ENCODE measurements around the gene MLANA.
A peak's percentile ranks its signal among the peaks of the same experiment; 100 is the strongest.

Gene MLANA

DNA sequence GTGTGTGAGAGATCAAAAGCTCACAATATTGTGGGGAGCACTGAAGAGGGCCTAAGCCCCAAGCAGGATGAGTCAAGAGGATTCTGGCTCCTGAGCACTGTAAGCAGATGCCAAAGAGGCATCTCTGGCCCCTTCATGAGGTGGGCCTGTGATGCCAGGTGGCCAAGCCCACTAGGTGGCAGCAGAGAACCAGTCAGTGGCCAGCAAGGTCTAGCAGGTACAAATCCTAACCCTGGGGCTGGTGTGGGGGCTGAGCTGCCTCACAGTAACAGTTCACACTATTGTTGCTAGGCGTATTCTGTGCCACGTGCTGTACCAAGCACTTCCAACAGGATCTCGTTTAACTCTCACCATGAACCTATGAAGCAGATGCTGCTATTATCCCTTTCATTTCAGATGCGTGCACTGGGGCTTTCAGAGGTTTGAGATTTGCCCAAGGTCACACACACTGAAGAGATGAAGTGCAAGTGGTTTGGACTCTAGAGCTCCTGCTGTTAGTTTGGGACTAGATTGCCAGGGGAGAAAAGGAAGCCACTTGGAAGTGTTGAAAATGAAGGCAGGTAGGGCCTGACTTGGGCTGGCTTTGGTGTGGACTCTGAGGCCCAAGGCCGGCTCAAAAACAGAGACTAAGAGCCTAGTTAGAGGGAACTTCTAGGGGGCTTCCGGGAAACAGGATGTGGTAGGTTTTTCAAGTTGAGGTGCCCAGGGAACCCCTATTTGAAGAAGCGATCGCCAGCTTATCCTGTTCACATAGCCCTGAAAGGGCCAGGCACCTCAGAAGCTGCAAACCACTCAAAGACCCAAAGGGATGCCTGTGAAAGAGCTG, 4.4 kb upstream of the MLANA start:
- Histone ChIP-seq H3K79me1 (ENCODE audit: low read length) (peaks cover under 1% of the 10 kb centered on the region), H4K8ac (ENCODE audit: low read depth, low read length) (no peak overlapping the region), H3K79me2 (ENCODE audit: control insufficient read depth, insufficient read depth, low read length, poor library complexity) (no peaks in the 10 kb centered on the region), H3K27ac (ENCODE audit: low read depth, low read length) (no peak overlapping the region), H2BK5ac (ENCODE audit: low read depth, low read length, poor library complexity) (no peak overlapping the region), H3K18ac (ENCODE audit: low read length) (no peak overlapping the region), H3K9ac (ENCODE audit: low read length) (no peak overlapping the region), H3K23ac (ENCODE audit: low read length) (no peak overlapping the region), H3K4ac (ENCODE audit: low read depth, low read length) (no peak overlapping the region), H2BK12ac (ENCODE audit: low read length) (no peak overlapping the region), H2AK5ac (ENCODE audit: low read length) (no peak overlapping the region), H4K12ac (ENCODE audit: low read depth, low read length) (no peak overlapping the region), H3K27me3 (ENCODE audit: insufficient read depth, low read length) (no peaks in the 10 kb centered on the region), H3K4me2 (ENCODE audit: low read length) (no peak overlapping the region), H3K4me1 (ENCODE audit: control insufficient read depth in 1 of 2, insufficient read depth in 2 of 2, low read length in 2 of 2) (peaks cover 0 to 3% of the 10 kb centered on the region in 2 experiments), H2BK120ac (ENCODE audit: insufficient read depth, low read length, poor library complexity) (no peak overlapping the region), H3K14ac (ENCODE audit: low read length) (no peak overlapping the region), H3K4me3 (ENCODE audit: low read depth, low read length) (no peak overlapping the region), H2AFZ (ENCODE audit: insufficient read depth, low read length, poor library complexity) (no peak overlapping the region), H3K9me3 (ENCODE audit: insufficient read depth, low read depth, low read length) (no peaks in the 10 kb centered on the region), H4K91ac (ENCODE audit: low read depth, low read length) (no peak overlapping the region), H3K36me3 (ENCODE audit: control insufficient read depth in 1 of 2, insufficient read depth in 2 of 2, low read length in 2 of 2) (no peaks in the 10 kb centered on the region)
- WGBS (ENCODE audit: extremely low coverage, insufficient coverage, insufficient read length), result no CpG with 5 or more reads among the region's 8 CpGs
- peak; percentile 71 to 87 for DNase-seq

DNA sequence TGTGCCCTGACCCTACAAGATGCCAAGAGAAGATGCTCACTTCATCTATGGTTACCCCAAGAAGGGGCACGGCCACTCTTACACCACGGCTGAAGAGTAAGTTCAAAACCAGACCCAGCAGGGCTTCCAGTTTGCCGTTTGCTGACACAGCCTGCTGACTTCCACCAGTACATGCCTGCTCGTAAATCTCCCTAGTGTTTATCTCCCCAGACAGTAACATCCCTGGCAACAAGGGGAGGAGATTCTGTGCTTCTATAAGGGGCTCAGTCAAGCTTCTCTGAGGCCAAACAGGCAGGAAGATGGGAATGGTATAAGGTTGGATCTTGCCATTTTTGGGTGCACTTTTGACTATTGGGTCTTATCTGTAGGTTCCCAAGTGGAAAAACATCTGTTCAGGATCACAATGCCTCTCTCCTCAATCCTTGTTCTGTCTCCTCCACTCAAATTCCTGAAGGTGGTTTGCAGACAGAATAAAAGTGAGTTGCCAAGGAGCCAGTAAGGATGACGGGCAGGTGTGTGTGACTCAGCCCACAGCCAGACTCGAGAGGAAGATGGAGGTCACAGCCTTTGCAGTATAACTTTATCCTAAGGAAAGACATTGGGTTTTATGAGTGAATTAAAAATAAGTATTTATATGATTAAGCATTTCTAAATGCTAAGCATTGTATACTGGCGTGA, 1.9 kb downstream of the MLANA start:
- Histone ChIP-seq H3K14ac (ENCODE audit: low read length) (no peak overlapping the region), H3K4me1 (ENCODE audit: control insufficient read depth in 1 of 2, insufficient read depth in 2 of 2, low read length in 2 of 2) (peaks cover 0 to 4% of the 10 kb centered on the region in 2 experiments), H3K4me3 (ENCODE audit: low read depth, low read length) (no peak overlapping the region), H2AFZ (ENCODE audit: insufficient read depth, low read length, poor library complexity) (no peak overlapping the region), H3K4me2 (ENCODE audit: low read length) (no peak overlapping the region), H3K27ac (ENCODE audit: low read depth, low read length) (no peak overlapping the region), H4K91ac (ENCODE audit: low read depth, low read length) (no peak overlapping the region), H3K4ac (ENCODE audit: low read depth, low read length) (no peak overlapping the region), H3K36me3 (ENCODE audit: control insufficient read depth in 1 of 2, insufficient read depth in 2 of 2, low read length in 2 of 2) (no peaks in the 10 kb centered on the region), H4K12ac (ENCODE audit: low read depth, low read length) (no peak overlapping the region), H3K27me3 (ENCODE audit: insufficient read depth, low read length) (no peaks in the 10 kb centered on the region), H2BK12ac (ENCODE audit: low read length) (no peak overlapping the region), H3K23ac (ENCODE audit: low read length) (peak overlapping the region; percentile 37), H3K18ac (ENCODE audit: low read length) (no peak overlapping the region), H3K79me1 (ENCODE audit: low read length) (no peaks in the 10 kb centered on the region), H2BK5ac (ENCODE audit: low read depth, low read length, poor library complexity) (no peak overlapping the region), H3K9me3 (ENCODE audit: insufficient read depth, low read depth, low read length) (no peaks in the 10 kb centered on the region), H3K79me2 (ENCODE audit: control insufficient read depth, insufficient read depth, low read length, poor library complexity) (no peaks in the 10 kb centered on the region), H3K9ac (ENCODE audit: low read length) (no peak overlapping the region), H2AK5ac (ENCODE audit: low read length) (no peak overlapping the region), H2BK120ac (ENCODE audit: insufficient read depth, low read length, poor library complexity) (no peak overlapping the region), H4K8ac (ENCODE audit: low read depth, low read length) (no peak overlapping the region)
- no peak for DNase-seq
- no CpG with 5 or more reads among the region's 7 CpGs for WGBS (ENCODE audit: extremely low coverage, insufficient coverage, insufficient read length)

DNA sequence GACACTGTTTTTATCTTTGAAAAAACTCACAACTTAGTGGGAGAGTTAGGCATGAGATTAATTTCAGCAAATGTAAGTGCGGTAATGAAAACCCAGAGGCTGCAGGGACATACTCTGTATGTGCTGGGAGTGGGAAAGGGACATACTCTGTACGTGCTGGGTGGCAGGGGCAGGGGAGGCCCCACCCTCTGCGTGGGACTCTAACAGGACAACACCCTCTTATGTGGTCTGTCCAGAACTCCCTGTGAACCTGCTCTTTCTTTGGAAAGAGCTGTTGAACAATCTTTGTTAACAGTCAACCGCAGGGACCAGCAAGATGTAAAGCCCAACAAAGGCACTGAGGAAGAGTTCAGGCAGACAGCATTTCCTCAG, 2.4 kb downstream of the MLANA start:
- no peak overlapping the region for H3K18ac ChIP-seq (ENCODE audit: low read length)
- no peak overlapping the region for H2BK12ac ChIP-seq (ENCODE audit: low read length)
- no peak overlapping the region for H2AK5ac ChIP-seq (ENCODE audit: low read length)
- H3K4me1 ChIP-seq (ENCODE audit: control insufficient read depth in 1 of 2, insufficient read depth in 2 of 2, low read length in 2 of 2), result peaks cover 0 to 4% of the 10 kb centered on the region in 2 experiments
- no peak overlapping the region for H4K12ac ChIP-seq (ENCODE audit: low read depth, low read length)
- H3K4ac ChIP-seq (ENCODE audit: low read depth, low read length), result no peak overlapping the region
- no peak for DNase-seq
- H3K14ac ChIP-seq (ENCODE audit: low read length), result no peak overlapping the region
- H3K9ac ChIP-seq (ENCODE audit: low read length), result no peak overlapping the region
- WGBS (ENCODE audit: extremely low coverage, insufficient coverage, insufficient read length), result no CpG with 5 or more reads among the region's 4 CpGs
- no peak overlapping the region for H3K27ac ChIP-seq (ENCODE audit: low read depth, low read length)
- H2BK120ac ChIP-seq (ENCODE audit: insufficient read depth, low read length, poor library complexity), result no peak overlapping the region
- H3K79me2 ChIP-seq (ENCODE audit: control insufficient read depth, insufficient read depth, low read length, poor library complexity), result no peaks in the 10 kb centered on the region
- no peaks in the 10 kb centered on the region for H3K9me3 ChIP-seq (ENCODE audit: insufficient read depth, low read depth, low read length)
- H3K4me2 ChIP-seq (ENCODE audit: low read length), result no peak overlapping the region
- no peaks in the 10 kb centered on the region for H3K79me1 ChIP-seq (ENCODE audit: low read length)
- no peak overlapping the region for H3K4me3 ChIP-seq (ENCODE audit: low read depth, low read length)
- no peaks in the 10 kb centered on the region for H3K27me3 ChIP-seq (ENCODE audit: insufficient read depth, low read length)
- H3K36me3 ChIP-seq (ENCODE audit: control insufficient read depth in 1 of 2, insufficient read depth in 2 of 2, low read length in 2 of 2), result no peaks in the 10 kb centered on the region
- H4K91ac ChIP-seq (ENCODE audit: low read depth, low read length), result no peak overlapping the region
- no peak overlapping the region for H4K8ac ChIP-seq (ENCODE audit: low read depth, low read length)
- H2BK5ac ChIP-seq (ENCODE audit: low read depth, low read length, poor library complexity), result no peak overlapping the region
- no peak overlapping the region for H2AFZ ChIP-seq (ENCODE audit: insufficient read depth, low read length, poor library complexity)
- H3K23ac ChIP-seq (ENCODE audit: low read length), result no peak overlapping the region

DNA sequence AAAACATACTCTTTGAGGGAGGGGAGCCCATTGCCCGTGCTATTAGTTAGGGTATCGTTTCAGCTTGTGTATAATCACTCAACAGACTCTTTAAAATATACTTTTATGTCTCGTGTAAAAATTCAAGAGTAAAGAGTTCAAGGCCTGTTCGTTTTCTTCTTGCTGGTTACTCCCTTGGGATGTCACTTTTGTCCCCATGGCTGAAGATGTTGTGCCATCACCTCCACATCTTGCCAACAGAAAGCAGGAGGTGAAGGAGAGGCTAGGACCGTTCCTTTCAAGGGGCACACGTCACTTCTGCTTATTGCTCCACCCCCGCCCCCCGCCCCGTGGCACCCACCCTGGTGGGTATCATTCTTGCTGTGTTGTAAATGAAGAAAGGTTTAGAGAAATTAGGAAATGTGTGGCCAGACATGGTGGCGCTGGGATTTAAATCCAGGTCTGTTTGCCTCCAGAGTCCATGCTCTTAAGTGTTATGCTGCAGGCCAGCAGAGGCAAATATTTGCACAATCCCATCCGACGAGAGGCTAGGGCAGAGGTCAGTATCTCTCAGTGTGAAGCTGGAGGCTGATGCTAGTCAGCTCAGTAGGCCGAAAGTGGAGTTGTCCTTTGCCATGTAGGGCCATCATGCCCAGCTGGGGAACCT, 3.0 kb downstream of the MLANA start:
- Histone ChIP-seq H3K9ac (ENCODE audit: low read length) (no peak overlapping the region), H3K4ac (ENCODE audit: low read depth, low read length) (no peak overlapping the region), H4K91ac (ENCODE audit: low read depth, low read length) (no peak overlapping the region), H3K79me1 (ENCODE audit: low read length) (no peaks in the 10 kb centered on the region), H4K8ac (ENCODE audit: low read depth, low read length) (no peak overlapping the region), H2BK5ac (ENCODE audit: low read depth, low read length, poor library complexity) (no peak overlapping the region), H3K9me3 (ENCODE audit: insufficient read depth, low read depth, low read length) (no peaks in the 10 kb centered on the region), H3K4me1 (ENCODE audit: control insufficient read depth in 1 of 2, insufficient read depth in 2 of 2, low read length in 2 of 2) (peaks cover 0 to 4% of the 10 kb centered on the region in 2 experiments), H2AFZ (ENCODE audit: insufficient read depth, low read length, poor library complexity) (no peak overlapping the region), H3K14ac (ENCODE audit: low read length) (no peak overlapping the region), H3K79me2 (ENCODE audit: control insufficient read depth, insufficient read depth, low read length, poor library complexity) (no peaks in the 10 kb centered on the region), H2BK12ac (ENCODE audit: low read length) (no peak overlapping the region), H3K4me3 (ENCODE audit: low read depth, low read length) (no peak overlapping the region), H2BK120ac (ENCODE audit: insufficient read depth, low read length, poor library complexity) (no peak overlapping the region), H4K12ac (ENCODE audit: low read depth, low read length) (no peak overlapping the region), H3K18ac (ENCODE audit: low read length) (no peak overlapping the region), H3K4me2 (ENCODE audit: low read length) (no peak overlapping the region), H2AK5ac (ENCODE audit: low read length) (no peak overlapping the region), H3K23ac (ENCODE audit: low read length) (no peak overlapping the region), H3K27me3 (ENCODE audit: insufficient read depth, low read length) (no peaks in the 10 kb centered on the region), H3K27ac (ENCODE audit: low read depth, low read length) (no peak overlapping the region), H3K36me3 (ENCODE audit: control insufficient read depth in 1 of 2, insufficient read depth in 2 of 2, low read length in 2 of 2) (no peaks in the 10 kb centered on the region)
- WGBS (ENCODE audit: extremely low coverage, insufficient coverage, insufficient read length), result no CpG with 5 or more reads among the region's 13 CpGs
- no peak for DNase-seq

Data from trophoblast cell (in vitro differentiated cells and primary cell).